Coronary artery (tissue), 2 donors: ENCODE results near the gene CHST1.
A peak's percentile ranks its signal among the peaks of the same experiment; 100 is the strongest.

Experiments
- DNase-seq: peaks from one replicate; pipeline ENCODE4 v3.0.0-alpha.2; 2017; ENCODE audit warnings: low spot score
- H3K27ac ChIP-seq, 2 donors: fragments of 200-600 bp; sonication (generic); one replicate each; pipeline ENCODE4 v1.5.1; 2016 to 2019
- H3K4me3 ChIP-seq: fragments of 200-600 bp; sonication (generic); 2 replicates; pipeline ENCODE4 v1.5.1; 2016; ENCODE audit warnings: mild to moderate bottlenecking, moderate library complexity
- TF ChIP-seq, protein P1 (sequence below): fragments of 200-600 bp; sonication (generic); IDR thresholded peaks from one replicate; pipeline ENCODE4 v1.5.1; 2019; ENCODE audit warnings: antibody characterized with exemption

CHST1 gene

DNA sequence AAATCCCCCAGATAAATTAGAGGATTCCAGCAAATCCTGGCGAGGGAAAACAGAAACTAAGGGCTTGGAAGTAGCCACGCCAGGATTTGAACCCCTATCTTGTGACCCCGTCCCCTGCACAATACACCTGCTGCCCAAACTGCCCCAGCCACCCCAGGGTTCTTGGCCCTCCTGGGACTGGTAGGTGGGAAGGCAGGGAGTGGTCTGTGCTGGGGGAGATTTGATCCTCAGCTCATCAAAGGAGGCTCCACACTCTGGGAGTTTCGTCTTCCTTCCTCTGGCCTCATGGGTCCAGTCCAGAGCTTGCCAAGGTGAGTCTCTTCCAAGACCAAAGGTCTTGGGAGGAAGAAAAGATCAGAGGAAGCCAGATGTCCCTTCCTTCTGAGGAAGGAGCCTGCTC is 4.5 kb upstream of the CHST1 start:
- TF ChIP-seq, protein P1, sequence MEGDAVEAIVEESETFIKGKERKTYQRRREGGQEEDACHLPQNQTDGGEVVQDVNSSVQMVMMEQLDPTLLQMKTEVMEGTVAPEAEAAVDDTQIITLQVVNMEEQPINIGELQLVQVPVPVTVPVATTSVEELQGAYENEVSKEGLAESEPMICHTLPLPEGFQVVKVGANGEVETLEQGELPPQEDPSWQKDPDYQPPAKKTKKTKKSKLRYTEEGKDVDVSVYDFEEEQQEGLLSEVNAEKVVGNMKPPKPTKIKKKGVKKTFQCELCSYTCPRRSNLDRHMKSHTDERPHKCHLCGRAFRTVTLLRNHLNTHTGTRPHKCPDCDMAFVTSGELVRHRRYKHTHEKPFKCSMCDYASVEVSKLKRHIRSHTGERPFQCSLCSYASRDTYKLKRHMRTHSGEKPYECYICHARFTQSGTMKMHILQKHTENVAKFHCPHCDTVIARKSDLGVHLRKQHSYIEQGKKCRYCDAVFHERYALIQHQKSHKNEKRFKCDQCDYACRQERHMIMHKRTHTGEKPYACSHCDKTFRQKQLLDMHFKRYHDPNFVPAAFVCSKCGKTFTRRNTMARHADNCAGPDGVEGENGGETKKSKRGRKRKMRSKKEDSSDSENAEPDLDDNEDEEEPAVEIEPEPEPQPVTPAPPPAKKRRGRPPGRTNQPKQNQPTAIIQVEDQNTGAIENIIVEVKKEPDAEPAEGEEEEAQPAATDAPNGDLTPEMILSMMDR, result no peak
- Histone ChIP-seq H3K27ac (no peak overlapping the region), H3K4me3 (no peak overlapping the region)
- no peak for DNase-seq

DNA sequence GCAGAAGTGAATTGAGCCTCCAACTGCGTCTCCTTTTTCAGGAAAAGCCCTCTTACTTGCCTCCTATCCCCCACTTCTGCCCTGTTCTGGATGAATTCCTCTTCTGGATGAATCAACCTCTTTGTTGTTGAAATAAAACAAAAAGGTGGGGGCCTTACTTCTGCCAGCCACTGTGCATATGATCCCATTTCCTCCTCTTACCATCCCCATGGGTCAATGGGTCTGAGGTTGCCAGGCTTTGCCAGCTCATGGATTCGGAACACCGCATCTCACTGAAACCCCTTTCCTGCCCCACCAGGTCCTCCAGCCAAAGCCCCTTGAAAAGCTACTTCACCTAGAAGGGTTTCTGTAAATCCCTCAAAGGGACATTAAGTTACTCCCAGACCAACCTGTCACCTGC is 3.7 kb upstream of the CHST1 start:
- TF ChIP-seq, protein P1, result no peak
- Histone ChIP-seq H3K27ac (no peak overlapping the region), H3K4me3 (no peak overlapping the region)
- DNase-seq, result no peak

DNA sequence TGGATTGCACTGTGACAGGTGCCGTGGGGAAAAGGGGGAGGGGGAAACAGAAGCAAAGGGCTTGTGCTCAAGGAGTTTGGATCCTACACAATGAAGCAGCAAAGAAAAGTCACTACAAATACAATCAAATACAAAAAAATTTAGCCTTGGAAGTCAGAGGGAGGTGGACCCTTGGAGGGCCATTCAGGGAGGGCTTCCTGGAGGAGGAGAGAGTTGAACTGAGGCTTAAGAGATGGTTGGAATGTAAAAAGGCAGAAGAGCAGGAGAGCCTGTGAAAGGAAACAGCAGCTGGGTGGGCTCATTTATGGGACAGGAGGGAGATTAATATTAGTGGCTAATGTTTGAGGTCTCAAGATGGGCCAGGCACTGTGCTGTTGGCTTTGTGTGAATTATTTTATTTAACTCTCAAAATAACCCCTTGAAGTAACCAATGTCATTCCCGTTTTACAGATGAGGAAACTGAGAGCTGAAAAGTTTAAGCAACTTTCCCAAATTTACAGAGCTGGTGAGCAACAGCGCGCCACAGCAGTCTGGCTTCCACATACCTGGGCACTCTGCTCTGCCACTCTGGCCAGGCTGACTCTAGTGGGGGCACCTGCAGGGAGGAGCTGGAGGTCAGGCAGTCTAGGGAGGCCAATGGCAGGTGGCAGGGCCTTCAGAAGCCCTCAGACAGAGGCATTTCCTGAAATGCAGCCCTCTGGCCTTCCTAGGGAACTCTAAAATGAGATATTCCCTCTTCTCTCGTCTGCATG is 2.7 kb upstream of the CHST1 start:
- Histone ChIP-seq H3K27ac (no peak overlapping the region), H3K4me3 (no peak overlapping the region)
- TF ChIP-seq, protein P1, result no peak
- no peak for DNase-seq

DNA sequence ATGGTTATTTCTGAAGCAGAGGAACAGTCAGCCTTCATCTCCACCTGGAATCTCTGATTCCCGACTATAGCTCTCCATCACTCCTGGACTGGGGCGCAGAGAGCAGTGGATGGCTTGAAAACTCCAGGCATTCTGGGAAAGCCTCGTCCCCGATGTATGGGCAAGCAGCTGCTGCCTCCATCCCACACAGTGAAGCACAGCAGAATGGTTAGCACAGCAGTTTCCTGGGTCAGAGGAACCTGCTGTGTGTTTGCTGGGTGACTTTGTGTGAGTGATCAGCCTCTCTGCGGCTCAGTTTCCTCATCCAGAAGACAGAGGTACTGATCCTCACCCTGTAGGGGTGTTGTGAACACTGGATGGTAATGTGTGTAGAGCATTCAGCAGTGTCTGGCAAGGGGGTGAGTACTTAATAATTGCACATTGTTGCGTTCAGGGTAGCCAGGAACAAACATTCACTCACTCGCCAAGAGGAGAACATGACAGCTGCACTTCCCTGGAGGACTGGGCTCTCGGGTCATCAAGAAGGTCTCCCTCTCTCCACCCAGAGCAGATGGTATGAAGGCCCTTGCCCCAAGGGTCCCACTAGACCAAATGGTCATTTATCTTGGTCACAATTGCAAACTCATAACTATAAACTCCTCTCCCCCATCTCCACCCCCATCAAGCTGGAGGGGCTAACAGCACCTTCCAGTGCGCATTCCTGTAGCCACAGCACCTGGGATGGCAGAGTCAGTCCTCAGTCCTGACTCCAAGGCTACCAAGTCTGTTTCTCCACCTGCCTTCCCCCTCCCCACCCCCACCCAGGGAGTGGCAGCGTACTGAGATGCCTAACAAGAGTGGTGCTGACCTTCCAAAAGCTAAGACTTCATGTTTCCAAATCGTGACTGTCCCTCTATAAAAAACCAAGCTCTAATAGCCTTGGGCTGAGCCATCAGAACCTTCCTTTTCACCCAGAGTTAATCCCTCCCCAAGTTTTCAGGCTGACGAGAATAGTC is 1.5 kb upstream of the CHST1 start:
- no peak overlapping the region for H3K4me3 ChIP-seq
- DNase-seq, result no peak
- peak overlapping the region in 1 of 2 donors; percentile 86 for H3K27ac ChIP-seq
- TF ChIP-seq, protein P1, result no peak

DNA sequence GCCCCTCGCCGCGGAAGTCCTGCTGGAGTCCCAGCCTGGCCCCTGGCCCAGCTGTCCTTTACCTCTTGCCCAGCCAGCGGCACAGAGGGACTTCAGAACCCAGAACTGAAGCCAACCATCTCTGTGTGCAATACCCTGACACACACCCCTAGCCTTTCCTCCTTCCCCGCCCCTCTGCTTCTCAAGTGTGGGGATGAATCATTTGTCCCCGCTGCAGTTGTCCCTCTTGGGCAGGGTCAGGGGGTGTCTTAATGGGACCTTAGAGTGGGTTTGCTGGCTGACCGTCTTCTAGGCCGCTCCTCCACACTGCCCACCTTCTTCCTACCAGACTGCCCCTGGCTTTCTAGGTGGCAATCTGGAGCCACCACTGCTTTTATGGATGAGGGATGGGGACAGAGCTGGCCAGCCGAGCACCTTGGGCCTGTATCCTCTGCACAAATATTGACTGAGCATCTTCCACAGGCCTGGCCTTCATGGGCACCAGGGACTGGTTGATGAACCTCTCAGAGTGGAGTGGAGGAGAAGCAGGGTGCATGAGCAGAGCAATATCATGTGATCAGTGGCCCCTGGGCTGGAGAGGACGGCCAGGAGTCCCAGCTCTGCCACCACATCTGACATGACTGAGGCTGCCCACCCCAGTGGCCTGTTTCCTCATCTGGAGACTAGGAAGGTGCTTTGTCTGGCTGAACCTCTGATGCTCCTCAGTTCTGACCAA is 668 bp upstream of the CHST1 start:
- Histone ChIP-seq H3K27ac (peak overlapping the region; percentile 19 to 86), H3K4me3 (peak overlapping the region; percentile 91)
- peak; percentile 81 for DNase-seq

More for the DNA sequence above, 668 bp upstream of the CHST1 start:
- TF ChIP-seq, protein P1, result no peak
